GM18517 (cell line): ENCODE data around the gene CACNA2D2.

Experiments
- ATAC-seq: cut with Tn5 transposase; IDR thresholded peaks from one replicate; pipeline ENCODE4 v1.9.1; 2021; ENCODE audit warnings: mild to moderate bottlenecking, moderate library complexity; ENCODE audit not compliant: unreplicated experiment

CACNA2D2 gene

GRCh38 chr3:50430950-50431435 is 72.4 kb downstream of the CACNA2D2 start:
- ATAC-seq, result no peak

GRCh38 chr3:50430191-50430590 is 73.2 kb downstream of the CACNA2D2 start:
- ATAC-seq, result no peak

GRCh38 chr3:50428007-50428633 is 75.3 kb downstream of the CACNA2D2 start:
- no peak for ATAC-seq

GRCh38 chr3:50427217-50427616 is 76.2 kb downstream of the CACNA2D2 start:
- ATAC-seq, result no peak

GRCh38 chr3:50425911-50426310 is 77.5 kb downstream of the CACNA2D2 start:
- no peak for ATAC-seq

- ATAC-seq, result no peak
These were observed 79.9 kb downstream of the CACNA2D2 start for GRCh38 chr3:50423543-50423942.

GRCh38 chr3:50422153-50422552 is 81.3 kb downstream of the CACNA2D2 start:
- no peak for ATAC-seq

GRCh38 chr3:50419595-50420370 is 83.7 kb downstream of the CACNA2D2 start:
- no peak for ATAC-seq

GRCh38 chr3:50418850-50419249 is 84.6 kb downstream of the CACNA2D2 start:
- no peak for ATAC-seq

GRCh38 chr3:50417637-50418033 is 85.8 kb downstream of the CACNA2D2 start:
- ATAC-seq, result no peak

GRCh38 chr3:50416736-50417636 is 86.4 kb downstream of the CACNA2D2 start:
- ATAC-seq, result no peak

- ATAC-seq, result no peak
These were observed 87.6 kb downstream of the CACNA2D2 start for GRCh38 chr3:50415816-50416215.

GRCh38 chr3:50415061-50415460 is 88.4 kb downstream of the CACNA2D2 start:
- no peak for ATAC-seq

- ATAC-seq, result no peak
These were observed 88.8 kb downstream of the CACNA2D2 start for GRCh38 chr3:50414616-50415015.

GRCh38 chr3:50412231-50412754 is 91.1 kb downstream of the CACNA2D2 start:
- no peak for ATAC-seq

- no peak for ATAC-seq
These were observed 92.2 kb downstream of the CACNA2D2 start for GRCh38 chr3:50411229-50411628.

GRCh38 chr3:50410608-50411139 is 92.8 kb downstream of the CACNA2D2 start:
- ATAC-seq, result no peak

- no peak for ATAC-seq
These were observed 93.2 kb downstream of the CACNA2D2 start for GRCh38 chr3:50410185-50410584.

- no peak for ATAC-seq
These were observed 94.9 kb downstream of the CACNA2D2 start for GRCh38 chr3:50408443-50408944.

- ATAC-seq, result no peak
These were observed 96.9 kb downstream of the CACNA2D2 start for GRCh38 chr3:50406487-50406886.

- ATAC-seq, result no peak
These were observed 98.2 kb downstream of the CACNA2D2 start for GRCh38 chr3:50405249-50405648.
